HG03558 (cell line): ENCODE measurements around the gene AKAP6.

Source experiments
- ATAC-seq: cut with Tn5 transposase; IDR thresholded peaks from one replicate; pipeline ENCODE4 v1.9.1; 2021; ENCODE audit warnings: moderate number of reproducible peaks; ENCODE audit not compliant: unreplicated experiment; ENCODE audit errors: extremely low read depth

AKAP6 gene

GRCh38 chr14:32682214-32682613 lies 353.1 kb downstream of the AKAP6 start:
- ATAC-seq: no peak

GRCh38 chr14:32683679-32684078 lies 354.6 kb downstream of the AKAP6 start:
- ATAC-seq: no peak

- no peak for ATAC-seq
Measured at GRCh38 chr14:32688941-32689340, 359.8 kb downstream of the AKAP6 start.

DNA sequence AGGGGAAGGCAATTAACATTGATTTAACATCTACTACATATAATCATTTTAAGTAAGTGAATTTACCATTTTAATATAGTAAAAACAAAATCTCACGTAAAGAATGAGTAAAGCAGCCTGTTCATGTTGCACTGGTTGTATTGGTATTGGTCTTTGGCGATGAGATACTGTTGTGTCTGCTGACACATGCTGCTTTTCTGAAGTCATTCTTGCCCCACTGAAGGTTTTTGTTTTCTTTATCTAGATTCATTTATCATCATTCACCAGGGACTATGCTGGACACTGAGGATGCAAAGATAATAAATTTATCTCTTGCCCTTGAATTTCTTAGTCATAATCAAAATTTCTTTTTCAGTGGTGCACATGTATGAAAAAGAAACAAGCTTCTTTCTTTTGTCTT lies 363.3 kb downstream of the AKAP6 start:
- ATAC-seq: no peak

DNA sequence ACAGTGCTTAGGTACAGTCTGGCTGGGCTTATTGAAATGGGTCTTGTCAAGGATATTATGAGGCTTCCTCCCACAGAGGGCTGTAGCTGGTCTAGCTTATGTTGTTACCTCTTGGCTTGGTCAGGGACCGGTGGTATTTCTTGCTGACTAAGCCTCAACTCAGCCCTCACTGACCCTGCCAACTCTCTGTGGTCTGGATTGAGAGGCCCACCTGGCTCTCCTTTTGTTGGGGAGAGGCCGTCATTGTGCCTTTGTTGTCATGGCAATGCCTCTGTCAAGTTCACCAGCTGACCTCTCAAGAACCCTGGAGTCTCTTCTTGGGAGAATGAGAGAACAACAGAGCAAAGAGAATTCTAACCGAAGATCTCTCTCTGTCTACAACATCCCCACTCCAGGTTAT lies 364.0 kb downstream of the AKAP6 start:
- no peak for ATAC-seq

DNA sequence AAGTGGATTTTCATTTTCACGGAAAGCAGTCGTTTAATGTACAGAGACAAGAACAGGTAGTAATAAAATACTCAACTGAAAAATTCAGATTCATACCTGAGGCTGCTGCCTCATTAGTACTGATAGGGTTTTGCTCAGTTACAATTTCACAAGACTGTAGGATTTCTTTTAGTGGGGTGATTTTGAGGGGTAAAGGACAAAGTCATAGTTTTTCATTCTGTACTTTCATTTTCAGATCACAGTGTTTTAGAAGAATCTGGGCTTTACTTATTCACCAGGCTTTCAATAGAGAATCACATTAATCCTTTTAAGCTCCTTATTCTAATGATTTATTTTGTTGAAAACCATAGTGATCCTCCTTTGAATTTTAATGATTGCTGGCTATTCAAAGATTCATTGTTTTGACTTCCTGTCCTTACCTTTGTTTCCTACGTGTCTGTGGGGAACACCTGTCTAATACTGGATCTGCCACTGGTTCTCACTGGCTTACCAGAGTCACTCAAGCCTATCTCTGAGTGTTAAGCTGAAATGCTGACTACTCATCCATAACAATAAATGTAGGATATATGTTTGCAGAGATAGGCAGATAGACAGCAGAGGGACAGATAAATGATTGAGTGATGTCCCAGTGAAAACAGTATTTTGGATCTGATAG lies 365.8 kb downstream of the AKAP6 start:
- no peak for ATAC-seq

- no peak for ATAC-seq
Measured at GRCh38 chr14:32696325-32697091, 367.4 kb downstream of the AKAP6 start.

DNA sequence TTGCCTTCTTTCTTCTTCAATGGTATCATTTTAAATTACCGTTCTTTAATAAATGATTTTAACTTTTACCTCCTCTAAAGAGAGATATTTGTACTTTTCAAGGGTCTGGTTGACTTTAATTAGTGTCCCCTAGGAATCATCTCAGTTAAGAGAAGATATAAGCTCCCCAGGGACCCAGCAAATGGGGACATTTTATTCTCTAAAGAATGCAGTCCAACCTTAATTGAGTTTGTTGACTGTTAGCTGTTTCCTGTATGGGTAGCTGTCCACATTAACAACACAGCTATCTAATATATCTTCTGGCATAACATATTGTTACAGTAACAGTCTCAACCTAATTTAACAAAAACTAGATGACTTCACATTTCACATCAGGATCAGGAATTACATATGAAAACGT lies 368.0 kb downstream of the AKAP6 start:
- no peak for ATAC-seq

DNA sequence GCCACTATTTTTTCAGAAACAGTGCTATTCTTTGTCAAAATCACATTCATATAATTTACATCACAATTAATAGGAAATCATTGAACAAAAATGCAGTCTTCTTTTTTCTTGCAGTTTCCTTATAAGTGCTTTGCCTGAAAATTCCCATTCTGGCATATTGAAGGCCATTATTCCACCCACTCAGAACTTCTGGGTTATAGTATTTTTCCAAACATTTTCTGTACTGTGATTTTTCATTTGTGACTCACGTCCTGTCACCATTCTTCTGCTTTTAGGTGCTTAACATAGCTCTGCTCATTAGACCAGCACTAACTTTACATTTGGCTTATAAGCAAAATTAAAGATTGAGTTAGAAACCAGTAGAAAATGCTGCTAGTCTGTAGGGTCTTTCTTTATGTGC lies 368.6 kb downstream of the AKAP6 start:
- ATAC-seq: no peak

DNA sequence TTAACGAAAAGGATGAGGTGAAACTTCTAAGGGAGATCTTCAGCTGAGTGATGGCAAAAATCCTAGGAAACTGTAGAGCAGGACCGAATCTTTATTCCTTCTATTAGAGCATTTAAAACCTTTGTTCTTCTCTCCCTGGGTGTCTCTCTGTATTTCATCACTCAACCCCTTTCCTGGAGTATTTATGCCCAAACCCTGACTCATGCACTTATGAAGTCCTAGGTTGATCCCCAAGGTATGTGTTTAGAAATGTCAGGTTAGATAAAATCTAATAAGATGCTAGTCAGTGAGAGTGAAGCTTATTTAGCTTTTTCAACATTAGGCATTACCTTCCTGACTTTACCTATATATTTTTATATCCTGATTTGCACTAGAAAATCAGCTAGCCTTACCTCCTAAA lies 369.7 kb downstream of the AKAP6 start:
- ATAC-seq: no peak

- no peak for ATAC-seq
Measured at GRCh38 chr14:32701475-32701874, 372.4 kb downstream of the AKAP6 start.

GRCh38 chr14:32702088-32702487 lies 373.0 kb downstream of the AKAP6 start:
- ATAC-seq: no peak

- peak; percentile 80 for ATAC-seq
Measured at GRCh38 chr14:32702562-32702961, 373.5 kb downstream of the AKAP6 start.

- ATAC-seq: no peak
Measured at GRCh38 chr14:32703183-32703621, 374.1 kb downstream of the AKAP6 start.

DNA sequence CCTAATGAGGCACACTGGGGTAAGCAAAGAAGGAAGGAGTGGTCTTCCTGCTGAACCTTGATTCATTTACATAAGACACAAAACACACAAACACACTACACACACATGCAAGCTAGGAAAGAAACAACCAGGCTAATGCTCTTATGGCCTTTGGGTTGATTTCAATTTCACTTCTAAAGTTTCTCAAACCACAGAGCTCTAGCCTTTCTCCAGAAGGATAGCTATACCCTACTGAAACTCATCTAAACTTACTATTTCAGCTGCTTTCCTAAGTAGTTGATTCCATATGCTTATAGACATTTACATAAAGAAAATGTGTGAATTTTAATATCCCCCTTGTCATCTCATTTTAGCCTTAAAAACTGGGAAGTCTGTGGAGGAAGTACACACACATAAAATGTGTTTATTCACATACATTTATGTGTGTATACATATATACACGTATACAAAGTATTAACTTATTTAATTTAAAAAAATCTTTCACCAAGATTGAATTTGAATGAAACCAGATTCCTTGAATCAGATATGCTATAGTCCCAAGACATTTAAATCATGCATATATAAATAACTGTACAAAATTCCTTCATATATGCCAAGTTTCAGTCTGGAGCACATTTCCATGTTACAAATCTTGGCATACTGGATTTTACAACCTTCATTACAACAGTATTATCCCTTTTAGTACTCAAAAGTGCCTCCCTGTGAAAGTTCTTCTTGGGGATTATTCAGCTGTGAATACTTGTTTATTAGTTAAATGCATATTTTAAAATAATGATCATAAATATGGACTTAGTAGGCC lies 377.8 kb downstream of the AKAP6 start:
- ATAC-seq: no peak

DNA sequence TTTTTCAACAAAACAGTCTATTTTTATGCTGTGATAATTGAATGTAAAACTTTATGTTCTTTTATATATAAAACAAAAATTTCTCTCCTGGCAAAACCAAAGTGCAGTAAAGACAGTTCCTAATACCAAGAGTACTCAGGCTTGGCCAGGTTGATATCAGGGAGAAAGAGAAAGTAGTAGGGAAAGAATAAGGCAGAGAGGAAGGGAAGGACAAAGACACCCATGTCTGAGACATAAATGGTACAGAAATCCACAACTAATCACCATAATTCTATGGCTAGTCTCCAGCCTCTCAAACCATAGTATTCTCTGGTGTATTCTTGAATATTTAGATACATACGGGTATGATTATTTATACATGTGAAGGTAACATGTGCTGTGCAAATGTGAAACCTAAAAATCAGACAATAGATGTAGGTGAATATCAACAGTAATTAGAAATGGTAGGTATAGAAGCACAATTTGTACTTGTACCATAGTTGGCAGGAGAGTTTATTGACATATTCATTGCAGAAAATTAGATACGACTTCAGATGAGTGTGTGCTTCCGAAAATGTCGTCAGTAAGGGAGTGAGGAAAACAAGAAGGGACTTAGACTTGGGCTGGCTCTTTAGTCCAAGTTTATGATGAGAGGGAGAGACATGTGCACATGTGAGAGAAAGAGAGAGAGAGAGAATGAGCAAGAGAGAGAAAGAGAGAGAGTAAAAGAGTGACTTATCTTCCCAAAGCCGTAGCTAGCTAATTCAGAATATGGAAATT lies 378.8 kb downstream of the AKAP6 start:
- ATAC-seq: no peak

DNA sequence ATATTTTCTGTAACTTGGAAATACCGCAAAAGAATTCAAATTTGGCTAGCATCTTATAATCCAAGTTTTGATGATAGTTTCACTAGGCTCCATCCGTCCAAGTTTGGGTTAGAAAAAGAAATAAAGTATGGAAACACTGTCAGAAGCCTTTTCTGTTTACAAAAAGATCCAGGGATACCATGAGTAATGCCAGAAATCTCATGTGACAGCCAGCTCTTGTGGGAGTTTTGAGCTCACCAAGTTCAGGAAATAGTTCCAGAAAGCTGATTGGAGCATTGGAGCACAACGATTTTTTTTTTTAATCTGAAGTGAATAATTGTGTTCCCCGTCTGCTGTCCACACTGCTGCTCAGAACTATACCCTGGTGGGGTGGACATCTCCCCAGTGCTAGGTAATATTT lies 379.9 kb downstream of the AKAP6 start:
- no peak for ATAC-seq

DNA sequence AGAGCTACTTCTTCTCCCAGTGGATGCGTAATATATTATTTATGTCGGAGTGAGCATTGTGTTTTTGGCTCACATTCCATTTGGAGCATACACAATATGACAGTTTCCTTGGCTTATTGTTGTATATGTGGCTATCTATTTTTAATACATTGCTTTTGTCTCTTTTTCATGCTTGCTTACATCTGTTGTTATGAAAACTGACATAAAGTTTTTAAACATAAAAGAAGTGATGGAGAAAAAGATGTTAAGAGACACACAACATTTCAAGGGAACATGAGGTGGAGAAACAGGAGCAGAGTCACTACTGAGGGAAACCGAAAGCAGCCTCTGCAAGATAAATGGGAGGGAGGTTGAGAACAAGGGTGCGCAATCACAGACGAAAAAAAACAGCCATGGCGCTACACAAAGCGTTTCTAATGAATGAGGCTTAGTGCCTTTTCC lies 381.2 kb downstream of the AKAP6 start:
- ATAC-seq: no peak

GRCh38 chr14:32710731-32711680 lies 381.9 kb downstream of the AKAP6 start:
- ATAC-seq: no peak
